Coronary artery (tissue), 2 donors: Measurements from ENCODE around the gene ERCC2.

Experiments
- DNase-seq: peaks from one replicate; pipeline ENCODE4 v3.0.0-alpha.2; 2017; ENCODE audit warnings: low spot score
- H3K27ac ChIP-seq, 2 donors: fragments of 200-600 bp; sonication (generic); one replicate each; pipeline ENCODE4 v1.5.1; 2016 to 2019
- H3K4me3 ChIP-seq: fragments of 200-600 bp; sonication (generic); 2 replicates; pipeline ENCODE4 v1.5.1; 2016; ENCODE audit warnings: mild to moderate bottlenecking, moderate library complexity
- TF ChIP-seq, protein P1 (sequence below): fragments of 200-600 bp; sonication (generic); IDR thresholded peaks from one replicate; pipeline ENCODE4 v1.5.1; 2019; ENCODE audit warnings: antibody characterized with exemption

The ERCC2 gene

GRCh38 chr19:45395821-45396617, 25.6 kb upstream of the ERCC2 start:
- Histone ChIP-seq H3K27ac (no peak overlapping the region), H3K4me3 (no peak overlapping the region)
- DNase-seq = no peak
- TF ChIP-seq, protein P1, sequence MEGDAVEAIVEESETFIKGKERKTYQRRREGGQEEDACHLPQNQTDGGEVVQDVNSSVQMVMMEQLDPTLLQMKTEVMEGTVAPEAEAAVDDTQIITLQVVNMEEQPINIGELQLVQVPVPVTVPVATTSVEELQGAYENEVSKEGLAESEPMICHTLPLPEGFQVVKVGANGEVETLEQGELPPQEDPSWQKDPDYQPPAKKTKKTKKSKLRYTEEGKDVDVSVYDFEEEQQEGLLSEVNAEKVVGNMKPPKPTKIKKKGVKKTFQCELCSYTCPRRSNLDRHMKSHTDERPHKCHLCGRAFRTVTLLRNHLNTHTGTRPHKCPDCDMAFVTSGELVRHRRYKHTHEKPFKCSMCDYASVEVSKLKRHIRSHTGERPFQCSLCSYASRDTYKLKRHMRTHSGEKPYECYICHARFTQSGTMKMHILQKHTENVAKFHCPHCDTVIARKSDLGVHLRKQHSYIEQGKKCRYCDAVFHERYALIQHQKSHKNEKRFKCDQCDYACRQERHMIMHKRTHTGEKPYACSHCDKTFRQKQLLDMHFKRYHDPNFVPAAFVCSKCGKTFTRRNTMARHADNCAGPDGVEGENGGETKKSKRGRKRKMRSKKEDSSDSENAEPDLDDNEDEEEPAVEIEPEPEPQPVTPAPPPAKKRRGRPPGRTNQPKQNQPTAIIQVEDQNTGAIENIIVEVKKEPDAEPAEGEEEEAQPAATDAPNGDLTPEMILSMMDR = no peak

GRCh38 chr19:45391871-45392665, 21.7 kb upstream of the ERCC2 start:
- TF ChIP-seq, protein P1 = no peak
- no peak for DNase-seq

DNA sequence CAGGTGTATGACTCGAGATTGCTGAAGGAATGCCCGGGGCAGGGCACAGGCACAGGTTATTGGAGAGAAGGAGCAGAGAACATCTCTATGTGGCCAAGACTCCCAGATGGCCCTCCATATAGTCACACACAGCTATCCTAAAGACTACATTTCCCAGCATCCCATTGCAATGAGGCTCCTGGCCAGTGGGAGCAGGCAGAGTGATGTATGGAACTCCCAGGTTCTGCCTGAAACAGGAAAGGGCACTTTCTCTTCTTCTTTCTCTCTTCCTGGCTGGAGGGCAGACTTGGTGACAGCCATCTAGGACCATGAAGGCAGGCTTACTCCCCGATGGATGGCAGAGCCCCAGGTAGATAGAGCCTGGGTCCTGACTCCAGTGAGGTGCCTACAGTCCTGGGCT, 21.0 kb upstream of the ERCC2 start:
- TF ChIP-seq, protein P1 = no peak
- H3K27ac ChIP-seq = no peak overlapping the region
- no peak overlapping the region for H3K4me3 ChIP-seq
- no peak for DNase-seq

More at GRCh38 chr19:45391871-45392665, 21.7 kb upstream of the ERCC2 start:
- Histone ChIP-seq H3K4me3 (no peak overlapping the region), H3K27ac (no peak overlapping the region)

- no peak for DNase-seq
- Histone ChIP-seq H3K27ac (no peak overlapping the region), H3K4me3 (no peak overlapping the region)
Observed at GRCh38 chr19:45385392-45386221, 15.2 kb upstream of the ERCC2 start.

GRCh38 chr19:45382426-45382825, 12.1 kb upstream of the ERCC2 start:
- Histone ChIP-seq H3K4me3 (no peak overlapping the region), H3K27ac (no peak overlapping the region)
- no peak for DNase-seq
- TF ChIP-seq, protein P1 = no peak

More at GRCh38 chr19:45385392-45386221, 15.2 kb upstream of the ERCC2 start:
- TF ChIP-seq, protein P1 = no peak

- Histone ChIP-seq H3K27ac (no peak overlapping the region), H3K4me3 (no peak overlapping the region)
- TF ChIP-seq, protein P1 = no peak
- DNase-seq = no peak
Observed at GRCh38 chr19:45380107-45380506, 9.7 kb upstream of the ERCC2 start.
